ENCODE results near the gene XG.
"Not testable (repeated sequence)": the region's sequence is repeated elsewhere in the genome, so short reads cannot be mapped to it uniquely, and the experiment has no call there.

Gene XG

GRCh38 chrX:2774057-2774456 is 22.2 kb downstream of the XG start:
- no peak overlapping the region for H3K4me3 ChIP-seq (ENCODE audit: low read length)
- H3K4me2 ChIP-seq (ENCODE audit: low read depth, low read length): no peak overlapping the region
- no peaks in the 10 kb centered on the region for H3K27me3 ChIP-seq (replicated peaks; ENCODE audit: insufficient read depth, low read length)
- H3K4me1 ChIP-seq (ENCODE audit: low read length): no peaks in the 10 kb centered on the region
- TF ChIP-seq EZH2phosphoT487 (IDR thresholded peaks at IDR 0.05; ENCODE audit: low read length): no peak
- no peak for TF ChIP-seq CTCF (IDR thresholded peaks at IDR 0.05; ENCODE audit: low read length)
- TF ChIP-seq EZH2 (optimal IDR thresholded peaks at IDR 0.05; ENCODE audit: low read depth, low read length): no peak
- H3K9me3 ChIP-seq (replicated peaks; ENCODE audit: insufficient read depth, low read length): no peaks in the 10 kb centered on the region
- no peak overlapping the region for H2AFZ ChIP-seq (ENCODE audit: low read length)
- no peaks in the 10 kb centered on the region for H3K36me3 ChIP-seq (replicated peaks; ENCODE audit: insufficient read depth, low read length)
- H3K27ac ChIP-seq (ENCODE audit: low read length): no peak overlapping the region
- no peaks in the 10 kb centered on the region for H3K79me2 ChIP-seq (ENCODE audit: low read length)
- DNase-seq: no peak
- no peaks in the 10 kb centered on the region for H4K20me1 ChIP-seq (ENCODE audit: insufficient read depth, low read length)
- no peaks in the 10 kb centered on the region for H3K9me2 ChIP-seq (replicated peaks; ENCODE audit: insufficient read depth, low read length)
- no peak overlapping the region for H3K9ac ChIP-seq (ENCODE audit: low read length)
- H3F3A ChIP-seq (ENCODE audit: insufficient read depth, low read length): no peaks in the 10 kb centered on the region

- H3K36me3 ChIP-seq (replicated peaks; ENCODE audit: insufficient read depth, low read length): no peaks in the 10 kb centered on the region
- TF ChIP-seq EZH2phosphoT487 (IDR thresholded peaks at IDR 0.05; ENCODE audit: low read length) (no peak), EZH2 (optimal IDR thresholded peaks at IDR 0.05; ENCODE audit: low read depth, low read length) (no peak), CTCF (IDR thresholded peaks at IDR 0.05; ENCODE audit: low read length) (no peak)
- no peaks in the 10 kb centered on the region for H3F3A ChIP-seq (ENCODE audit: insufficient read depth, low read length)
Observed at GRCh38 chrX:2774776-2775175, 22.9 kb downstream of the XG start.

GRCh38 chrX:2780472-2781225 is 28.8 kb downstream of the XG start:
- not testable (repeated sequence) for H3K4me3 ChIP-seq (ENCODE audit: low read length); H3K9ac ChIP-seq (ENCODE audit: low read length); H3K79me2 ChIP-seq (ENCODE audit: low read length); H3F3A ChIP-seq (ENCODE audit: insufficient read depth, low read length); H3K9me3 ChIP-seq (replicated peaks; ENCODE audit: insufficient read depth, low read length); H3K4me2 ChIP-seq (ENCODE audit: low read depth, low read length); H4K20me1 ChIP-seq (ENCODE audit: insufficient read depth, low read length); H3K36me3 ChIP-seq (replicated peaks; ENCODE audit: insufficient read depth, low read length); H3K27ac ChIP-seq (ENCODE audit: low read length); H3K4me1 ChIP-seq (ENCODE audit: low read length); H2AFZ ChIP-seq (ENCODE audit: low read length); H3K9me2 ChIP-seq (replicated peaks; ENCODE audit: insufficient read depth, low read length); DNase-seq; H3K27me3 ChIP-seq (replicated peaks; ENCODE audit: insufficient read depth, low read length)

More at GRCh38 chrX:2774776-2775175, 22.9 kb downstream of the XG start:
- Histone ChIP-seq H3K4me3 (ENCODE audit: low read length) (no peak overlapping the region), H3K9ac (ENCODE audit: low read length) (no peak overlapping the region), H3K4me1 (ENCODE audit: low read length) (no peaks in the 10 kb centered on the region), H3K27me3 (replicated peaks; ENCODE audit: insufficient read depth, low read length) (no peaks in the 10 kb centered on the region), H4K20me1 (ENCODE audit: insufficient read depth, low read length) (no peaks in the 10 kb centered on the region), H3K79me2 (ENCODE audit: low read length) (no peaks in the 10 kb centered on the region), H3K9me3 (replicated peaks; ENCODE audit: insufficient read depth, low read length) (no peaks in the 10 kb centered on the region), H2AFZ (ENCODE audit: low read length) (no peak overlapping the region), H3K4me2 (ENCODE audit: low read depth, low read length) (no peak overlapping the region), H3K27ac (ENCODE audit: low read length) (no peak overlapping the region), H3K9me2 (replicated peaks; ENCODE audit: insufficient read depth, low read length) (no peaks in the 10 kb centered on the region)
- no peak for DNase-seq

- H3K27me3 ChIP-seq (replicated peaks; ENCODE audit: insufficient read depth, low read length): no peaks in the 10 kb centered on the region
- no peaks in the 10 kb centered on the region for H3F3A ChIP-seq (ENCODE audit: insufficient read depth, low read length)
- no peak overlapping the region for H2AFZ ChIP-seq (ENCODE audit: low read length)
- no peaks in the 10 kb centered on the region for H3K9me2 ChIP-seq (replicated peaks; ENCODE audit: insufficient read depth, low read length)
- DNase-seq: no peak
- no peak for TF ChIP-seq CTCF (IDR thresholded peaks at IDR 0.05; ENCODE audit: low read length)
- TF ChIP-seq EZH2 (optimal IDR thresholded peaks at IDR 0.05; ENCODE audit: low read depth, low read length): no peak
- no peak for TF ChIP-seq EZH2phosphoT487 (IDR thresholded peaks at IDR 0.05; ENCODE audit: low read length)
- H3K4me3 ChIP-seq (ENCODE audit: low read length): no peak overlapping the region
- H3K4me1 ChIP-seq (ENCODE audit: low read length): no peaks in the 10 kb centered on the region
- no peak overlapping the region for H3K27ac ChIP-seq (ENCODE audit: low read length)
- no peak overlapping the region for H3K4me2 ChIP-seq (ENCODE audit: low read depth, low read length)
- H3K9ac ChIP-seq (ENCODE audit: low read length): no peak overlapping the region
- no peaks in the 10 kb centered on the region for H3K9me3 ChIP-seq (replicated peaks; ENCODE audit: insufficient read depth, low read length)
- no peaks in the 10 kb centered on the region for H4K20me1 ChIP-seq (ENCODE audit: insufficient read depth, low read length)
- no peaks in the 10 kb centered on the region for H3K79me2 ChIP-seq (ENCODE audit: low read length)
- no peaks in the 10 kb centered on the region for H3K36me3 ChIP-seq (replicated peaks; ENCODE audit: insufficient read depth, low read length)
Observed at GRCh38 chrX:2781226-2781571, 29.4 kb downstream of the XG start.
